ENCODE data around the gene CPTP.

Gene CPTP

GRCh38 chr1:1330366-1331067 lies 5.9 kb downstream of the CPTP start:
- TF ChIP-seq CTCF (conservative IDR thresholded peaks at IDR 0.05): no peak
- no peak overlapping the region for H3K27ac ChIP-seq

DNA sequence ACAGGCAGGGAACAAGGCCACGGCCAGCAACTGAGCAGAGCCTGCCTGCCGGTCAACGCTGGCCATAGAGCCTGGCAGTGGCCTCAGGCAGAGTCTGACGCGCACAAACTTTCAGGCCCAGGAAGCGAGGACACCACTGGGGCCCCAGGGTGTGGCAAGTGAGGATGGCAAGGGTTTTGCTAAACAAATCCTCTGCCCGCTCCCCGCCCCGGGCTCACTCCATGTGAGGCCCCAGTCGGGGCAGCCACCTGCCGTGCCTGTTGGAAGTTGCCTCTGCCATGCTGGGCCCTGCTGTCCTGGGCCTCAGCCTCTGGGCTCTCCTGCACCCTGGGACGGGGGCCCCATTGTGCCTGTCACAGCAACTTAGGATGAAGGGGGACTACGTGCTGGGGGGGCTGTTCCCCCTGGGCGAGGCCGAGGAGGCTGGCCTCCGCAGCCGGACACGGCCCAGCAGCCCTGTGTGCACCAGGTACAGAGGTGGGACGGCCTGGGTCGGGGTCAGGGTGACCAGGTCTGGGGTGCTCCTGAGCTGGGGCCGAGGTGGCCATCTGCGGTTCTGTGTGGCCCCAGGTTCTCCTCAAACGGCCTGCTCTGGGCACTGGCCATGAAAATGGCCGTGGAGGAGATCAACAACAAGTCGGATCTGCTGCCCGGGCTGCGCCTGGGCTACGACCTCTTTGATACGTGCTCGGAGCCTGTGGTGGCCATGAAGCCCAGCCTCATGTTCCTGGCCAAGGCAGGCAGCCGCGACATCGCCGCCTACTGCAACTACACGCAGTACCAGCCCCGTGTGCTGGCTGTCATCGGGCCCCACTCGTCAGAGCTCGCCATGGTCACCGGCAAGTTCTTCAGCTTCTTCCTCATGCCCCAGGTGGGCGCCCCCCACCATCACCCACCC lies 6.7 kb downstream of the CPTP start, which contains the start of gene TAS1R3:
TSS of gene TAS1R3 (plus strand) at position 213 of the 898 bp plus-strand sequence. CDS start at position 279, 66 bp downstream.
- H3K27ac ChIP-seq: no peak within 1 kb of the TSS; the same call in 1 of the 2 replicates
- no peak for TF ChIP-seq CTCF (conservative IDR thresholded peaks at IDR 0.05)

DNA sequence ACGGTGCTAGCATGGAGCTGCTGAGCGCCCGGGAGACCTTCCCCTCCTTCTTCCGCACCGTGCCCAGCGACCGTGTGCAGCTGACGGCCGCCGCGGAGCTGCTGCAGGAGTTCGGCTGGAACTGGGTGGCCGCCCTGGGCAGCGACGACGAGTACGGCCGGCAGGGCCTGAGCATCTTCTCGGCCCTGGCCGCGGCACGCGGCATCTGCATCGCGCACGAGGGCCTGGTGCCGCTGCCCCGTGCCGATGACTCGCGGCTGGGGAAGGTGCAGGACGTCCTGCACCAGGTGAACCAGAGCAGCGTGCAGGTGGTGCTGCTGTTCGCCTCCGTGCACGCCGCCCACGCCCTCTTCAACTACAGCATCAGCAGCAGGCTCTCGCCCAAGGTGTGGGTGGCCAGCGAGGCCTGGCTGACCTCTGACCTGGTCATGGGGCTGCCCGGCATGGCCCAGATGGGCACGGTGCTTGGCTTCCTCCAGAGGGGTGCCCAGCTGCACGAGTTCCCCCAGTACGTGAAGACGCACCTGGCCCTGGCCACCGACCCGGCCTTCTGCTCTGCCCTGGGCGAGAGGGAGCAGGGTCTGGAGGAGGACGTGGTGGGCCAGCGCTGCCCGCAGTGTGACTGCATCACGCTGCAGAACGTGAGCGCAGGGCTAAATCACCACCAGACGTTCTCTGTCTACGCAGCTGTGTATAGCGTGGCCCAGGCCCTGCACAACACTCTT lies 7.6 kb downstream of the CPTP start:
- no peak for TF ChIP-seq CTCF (conservative IDR thresholded peaks at IDR 0.05)
- no peak overlapping the region for H3K27ac ChIP-seq

GRCh38 chr1:1332774-1333480 lies 8.3 kb downstream of the CPTP start:
- TF ChIP-seq CTCF (conservative IDR thresholded peaks at IDR 0.05): no peak
- no peak overlapping the region for H3K27ac ChIP-seq

DNA sequence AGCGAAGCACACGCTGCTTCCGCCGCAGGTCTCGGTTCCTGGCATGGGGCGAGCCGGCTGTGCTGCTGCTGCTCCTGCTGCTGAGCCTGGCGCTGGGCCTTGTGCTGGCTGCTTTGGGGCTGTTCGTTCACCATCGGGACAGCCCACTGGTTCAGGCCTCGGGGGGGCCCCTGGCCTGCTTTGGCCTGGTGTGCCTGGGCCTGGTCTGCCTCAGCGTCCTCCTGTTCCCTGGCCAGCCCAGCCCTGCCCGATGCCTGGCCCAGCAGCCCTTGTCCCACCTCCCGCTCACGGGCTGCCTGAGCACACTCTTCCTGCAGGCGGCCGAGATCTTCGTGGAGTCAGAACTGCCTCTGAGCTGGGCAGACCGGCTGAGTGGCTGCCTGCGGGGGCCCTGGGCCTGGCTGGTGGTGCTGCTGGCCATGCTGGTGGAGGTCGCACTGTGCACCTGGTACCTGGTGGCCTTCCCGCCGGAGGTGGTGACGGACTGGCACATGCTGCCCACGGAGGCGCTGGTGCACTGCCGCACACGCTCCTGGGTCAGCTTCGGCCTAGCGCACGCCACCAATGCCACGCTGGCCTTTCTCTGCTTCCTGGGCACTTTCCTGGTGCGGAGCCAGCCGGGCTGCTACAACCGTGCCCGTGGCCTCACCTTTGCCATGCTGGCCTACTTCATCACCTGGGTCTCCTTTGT lies 9.1 kb downstream of the CPTP start:
- no peak for TF ChIP-seq CTCF (conservative IDR thresholded peaks at IDR 0.05)
- no peak overlapping the region for H3K27ac ChIP-seq

GRCh38 chr1:1334835-1335234 lies 10.2 kb downstream of the CPTP start:
- no peak overlapping the region for H3K27ac ChIP-seq
- no peak for TF ChIP-seq CTCF (conservative IDR thresholded peaks at IDR 0.05)
